Dermis blood vessel endothelial cell (primary cell): ENCODE measurements around the gene VEPH1. TPM values are rescaled to one million over a fixed set of nuclear protein-coding genes. Genes with fewer than 3 reads are reported as not detected.

Source experiments
- DNase-seq: peaks from one replicate; pipeline ENCODE4 v3.0.0; 2010
- total RNA-seq: library from RNA; depleted of rRNA; stranded (reverse); fragments of >200 nt; gene quantifications from 2 replicates; pipeline ENCODE4 v1.2.3, GENCODE V29; 2014

VEPH1 gene
- total RNA-seq, 1 donor from 2014 or later, result 8.2 TPM

DNA sequence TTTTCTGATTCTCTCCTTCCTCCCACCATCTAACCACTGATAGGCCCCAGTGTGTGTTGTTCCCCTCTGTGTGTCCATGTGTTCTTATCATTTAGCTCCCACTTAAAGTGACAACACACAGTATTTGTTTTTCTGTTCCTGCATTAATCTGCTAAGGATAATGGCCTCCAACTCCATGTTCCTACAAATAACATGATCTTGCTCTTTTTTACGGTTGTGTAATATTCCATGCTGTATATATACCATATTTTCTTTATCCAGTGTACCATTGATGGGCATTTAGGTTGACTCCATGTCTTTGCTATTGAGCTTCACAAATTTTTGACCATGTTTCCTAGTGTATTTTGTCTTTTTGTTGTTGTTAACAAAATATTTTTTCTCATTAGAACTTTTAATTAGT, 30.6 kb downstream of the VEPH1 start:
- DNase-seq, result no peak

DNA sequence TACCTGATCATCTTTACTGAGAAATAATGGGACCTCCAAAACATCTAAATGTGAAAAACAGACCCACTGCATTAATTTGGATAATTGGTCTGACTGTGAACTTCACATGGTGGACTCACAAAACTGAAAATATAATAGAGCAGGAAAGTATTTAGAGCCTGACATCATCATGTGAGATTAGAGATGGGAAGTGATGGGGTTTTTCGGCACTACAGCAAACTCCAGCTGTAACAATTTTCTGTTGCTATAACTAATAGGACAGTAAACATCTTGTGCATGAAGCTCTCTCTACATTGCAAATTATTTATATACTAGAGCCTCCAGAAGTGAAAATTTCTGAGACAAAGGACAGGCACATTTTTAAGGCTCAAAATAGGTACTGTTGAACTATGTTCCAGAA, 32.2 kb downstream of the VEPH1 start:
- DNase-seq, result no peak

DNA sequence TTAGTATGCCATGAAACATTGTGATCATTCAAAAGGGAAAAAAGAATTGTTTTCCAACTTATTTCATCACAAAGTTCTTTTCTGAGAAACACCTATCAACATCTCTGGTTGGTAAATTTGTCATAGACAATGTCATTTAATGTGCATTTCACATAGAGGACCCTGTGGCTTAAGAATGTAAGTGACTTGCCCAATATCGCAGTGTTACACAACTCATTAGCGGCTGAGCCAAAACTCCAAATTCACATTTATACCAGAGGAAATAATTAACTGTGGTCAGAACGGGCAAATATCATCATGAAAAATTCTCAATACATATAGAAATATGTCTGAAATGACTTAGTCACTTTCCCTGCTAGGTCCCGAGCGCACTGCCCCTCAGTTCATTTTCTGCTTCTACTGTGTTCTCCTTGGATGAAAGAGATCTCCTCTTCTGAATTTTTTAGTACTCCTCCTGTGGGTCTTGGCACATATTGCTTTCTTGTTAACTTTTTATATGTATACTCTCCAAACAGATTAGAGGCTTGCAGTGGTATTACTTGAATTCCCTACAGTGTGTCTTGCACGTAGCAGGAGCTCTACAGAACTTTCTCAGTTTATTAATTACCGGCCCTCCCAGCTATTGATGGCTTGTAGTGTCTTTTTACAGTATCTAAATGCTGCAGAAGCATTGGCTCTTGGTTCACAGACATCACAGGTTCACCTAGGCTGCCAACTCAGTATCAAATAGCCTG, 33.5 kb downstream of the VEPH1 start:
- DNase-seq, result no peak

DNA sequence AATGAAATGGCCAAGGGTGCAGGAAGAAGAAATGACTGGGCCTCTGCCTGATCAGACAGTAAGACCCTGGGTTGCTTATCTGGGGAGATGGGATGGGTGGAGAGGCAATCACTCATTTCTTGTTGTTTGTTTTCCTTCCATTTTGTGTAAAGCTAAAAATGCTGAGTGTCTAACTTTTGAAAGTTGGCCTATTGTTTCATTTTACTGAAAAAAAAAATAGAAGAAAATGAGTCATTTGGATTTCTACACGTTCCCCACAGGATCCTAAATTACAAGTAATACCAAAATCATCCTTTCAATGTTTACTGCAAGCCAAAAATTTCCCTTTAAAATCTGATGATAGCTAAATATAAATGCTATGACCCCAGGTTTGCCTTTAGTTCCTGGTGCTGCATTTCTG, 36.0 kb downstream of the VEPH1 start:
- DNase-seq, result peak; percentile 47

DNA sequence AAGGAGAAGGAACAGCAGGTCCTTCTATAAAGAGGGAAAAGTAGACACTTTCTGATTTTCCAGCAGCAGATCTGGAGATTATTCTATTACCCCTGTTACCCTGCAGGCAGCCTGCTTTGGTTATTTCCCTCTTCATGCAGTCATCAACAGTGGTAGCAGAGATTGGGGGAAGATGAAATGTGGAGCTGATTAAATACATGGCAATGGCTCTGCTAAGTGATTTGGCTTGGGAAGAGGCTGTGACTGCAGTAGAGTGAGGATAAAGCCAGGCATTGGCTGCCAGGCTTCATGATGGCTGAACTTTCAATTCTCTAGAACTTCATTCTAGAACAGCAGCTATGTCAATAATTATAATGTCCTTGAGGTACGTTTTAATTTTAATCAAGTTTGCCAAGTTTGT, 37.5 kb downstream of the VEPH1 start:
- no peak for DNase-seq

DNA sequence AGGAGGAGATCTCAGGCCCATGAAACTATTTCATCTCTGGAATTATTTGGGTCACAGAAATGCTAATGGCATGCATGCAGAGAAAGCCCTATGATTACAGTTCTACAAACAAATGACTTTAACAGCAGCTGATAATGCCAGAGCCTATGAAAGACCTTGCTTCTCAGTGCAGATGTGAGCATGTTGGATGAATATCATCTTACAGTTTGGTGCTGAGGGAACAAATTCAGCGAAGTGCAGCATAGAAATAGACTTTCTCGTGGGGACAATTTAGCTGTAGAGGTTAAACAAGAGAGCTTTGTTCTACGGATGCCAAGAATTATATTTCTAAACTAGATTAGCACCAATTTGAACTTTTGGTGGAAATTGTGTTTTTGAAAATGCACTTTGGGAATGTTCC, 38.9 kb downstream of the VEPH1 start:
- no peak for DNase-seq

DNA sequence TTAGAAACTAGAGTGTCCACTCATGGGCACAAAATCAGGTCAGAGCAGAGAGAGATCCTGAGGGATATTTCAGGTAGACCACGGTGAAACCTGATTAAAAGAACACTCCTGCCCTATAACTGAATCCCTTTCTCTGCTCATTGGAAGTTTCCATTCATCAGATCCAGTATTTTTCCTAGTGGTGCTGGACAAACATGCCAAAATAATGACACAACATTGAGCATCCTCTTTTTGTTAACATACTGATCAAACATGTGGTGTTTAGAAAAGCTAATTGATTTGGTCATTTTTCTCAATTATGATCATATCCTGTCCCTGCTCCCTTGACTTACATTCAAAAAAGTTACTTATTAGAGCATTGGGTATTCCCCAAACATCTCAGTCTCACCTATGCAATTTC, 39.4 kb downstream of the VEPH1 start:
- no peak for DNase-seq

DNA sequence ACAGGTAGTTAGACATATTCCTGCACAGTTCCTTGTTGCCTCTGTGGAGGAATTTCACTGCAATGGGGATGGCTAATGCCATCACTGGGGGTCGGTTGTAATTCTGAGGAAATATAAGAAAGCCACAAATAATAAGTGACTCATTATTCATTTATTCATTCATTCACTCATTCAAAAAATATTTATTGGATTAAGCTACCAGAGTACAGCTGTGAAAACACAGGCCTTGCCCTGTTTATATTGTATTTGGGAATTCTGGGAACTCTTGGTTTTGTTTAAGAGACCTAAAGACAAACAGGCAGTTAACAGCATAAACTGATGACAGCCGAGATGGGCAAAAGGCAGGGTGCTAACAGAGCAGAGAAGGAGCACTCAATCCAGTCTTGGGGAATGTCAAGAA, 43.0 kb downstream of the VEPH1 start:
- DNase-seq, result peak; percentile 54

DNA sequence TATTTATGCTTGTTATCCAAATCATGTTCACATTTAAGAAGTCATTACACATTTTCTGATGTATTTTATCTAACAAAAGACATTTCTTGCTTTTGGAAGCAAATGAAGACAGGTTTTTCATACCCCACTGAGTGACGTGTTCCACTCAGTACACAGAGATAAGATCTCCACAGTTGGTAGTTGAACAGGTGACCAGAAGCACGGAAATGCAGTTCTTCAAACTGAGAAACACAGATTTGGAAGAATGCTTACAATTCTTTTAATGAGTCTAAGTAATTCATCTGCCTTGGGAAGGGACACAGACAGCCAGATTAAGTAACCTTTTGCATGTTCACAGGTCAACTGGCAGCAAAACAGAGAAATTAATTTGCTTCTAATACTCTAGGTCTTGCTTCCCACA, 43.5 kb downstream of the VEPH1 start:
- DNase-seq, result no peak

DNA sequence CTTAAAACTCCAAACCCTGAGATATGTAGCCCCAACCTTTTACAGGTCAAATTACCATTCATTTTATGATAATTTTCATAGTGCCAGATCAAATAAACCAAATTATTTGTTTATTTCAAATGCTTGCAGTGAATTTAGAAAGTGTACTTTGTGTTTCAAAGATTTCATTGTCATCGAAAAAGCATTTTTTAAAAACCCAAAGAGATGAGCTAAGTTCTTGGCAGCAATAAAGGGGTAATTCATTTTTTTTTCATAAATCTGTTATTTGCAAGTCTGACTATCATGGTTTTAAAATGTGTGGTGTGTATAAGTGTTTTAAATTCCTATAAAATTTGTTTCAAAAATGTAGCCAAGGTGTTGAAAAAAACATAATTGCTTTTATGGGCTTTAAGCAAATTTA, 49.4 kb downstream of the VEPH1 start:
- DNase-seq, result no peak

DNA sequence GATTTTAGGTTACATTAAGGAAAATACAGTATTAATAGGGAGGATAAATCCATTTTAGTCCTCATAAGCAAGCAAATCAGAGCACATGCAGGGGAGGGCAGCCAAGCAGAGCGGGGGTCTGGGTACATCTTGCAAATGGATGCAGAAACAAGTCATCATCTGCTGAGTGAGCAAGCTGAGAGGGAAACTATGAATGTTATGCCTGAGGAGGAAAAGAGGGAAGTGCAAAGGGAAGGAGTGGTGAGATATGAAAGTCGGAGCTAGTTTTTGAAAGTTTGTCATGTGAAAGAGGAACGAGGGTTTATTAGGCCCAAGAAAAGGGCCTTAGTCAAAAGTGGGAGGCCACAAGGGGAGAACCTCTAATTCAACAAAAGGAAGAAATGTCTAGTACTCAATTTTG, 51.1 kb downstream of the VEPH1 start:
- DNase-seq, result no peak

DNA sequence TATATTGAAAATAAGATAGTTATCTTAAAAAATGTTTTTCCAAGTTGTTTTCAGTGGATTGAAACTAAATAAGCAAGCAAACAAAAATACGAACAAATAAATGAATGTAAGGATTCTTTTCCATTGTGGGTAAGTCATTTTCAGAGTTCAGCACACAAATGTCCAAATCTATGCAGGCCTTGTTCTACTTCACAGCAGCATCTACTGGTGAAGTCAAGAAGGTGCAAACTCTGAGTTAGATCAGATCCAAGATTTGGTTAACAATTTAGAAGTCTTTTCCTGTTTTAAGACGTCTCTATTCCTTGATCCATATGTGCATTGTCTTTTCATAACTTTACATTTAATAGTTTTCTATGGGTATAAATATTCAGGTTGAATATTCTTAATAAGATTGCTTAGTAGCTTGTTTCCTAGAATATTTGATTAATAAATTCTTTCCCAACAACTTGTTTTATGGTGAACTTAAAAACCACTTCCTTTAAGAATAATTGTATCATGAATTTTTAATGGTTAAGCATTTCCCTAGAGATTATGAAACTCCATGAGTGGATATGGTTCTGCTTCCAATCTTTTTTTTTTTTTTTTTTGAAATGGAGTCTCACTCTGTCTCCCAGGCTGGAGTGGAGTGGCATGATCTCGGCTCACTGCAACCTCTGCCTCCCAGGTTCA, 56.1 kb downstream of the VEPH1 start:
- DNase-seq, result peak; percentile 79

DNA sequence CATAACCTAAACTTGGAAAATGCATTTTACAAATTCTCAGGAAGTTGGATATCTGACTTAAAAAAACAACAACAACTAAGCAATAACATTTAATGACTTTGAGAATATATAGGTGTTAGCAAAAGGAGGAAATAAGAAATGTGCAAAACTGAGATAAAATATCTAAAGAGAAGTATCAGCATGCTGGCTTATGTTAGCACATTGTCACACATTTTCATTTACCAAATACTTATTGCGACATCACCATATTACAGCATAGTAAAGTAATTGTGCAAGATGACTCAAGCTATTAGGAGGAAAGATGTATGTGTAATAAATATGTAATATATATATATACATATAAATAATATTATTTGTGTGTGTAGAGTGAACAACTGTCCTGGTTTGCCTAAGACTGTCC, 57.4 kb downstream of the VEPH1 start:
- peak; percentile 29 for DNase-seq

DNA sequence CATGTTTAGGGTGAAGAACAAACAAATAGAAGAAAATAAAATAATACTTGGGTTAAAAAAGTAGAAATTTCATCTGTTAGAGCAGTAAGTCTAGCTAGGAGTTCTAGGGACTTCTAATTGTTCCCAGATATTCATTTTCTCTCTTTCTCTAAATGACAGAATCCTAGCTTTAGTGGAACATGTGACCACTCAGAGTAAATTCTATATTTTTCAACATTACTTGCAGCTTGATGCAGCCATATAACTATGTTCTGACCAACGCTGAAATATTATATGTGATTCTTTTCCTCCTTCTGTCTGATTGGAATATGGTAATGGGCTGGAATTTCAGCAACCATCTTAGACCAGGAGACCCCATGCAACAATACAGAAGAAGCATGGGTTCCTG, 58.4 kb downstream of the VEPH1 start:
- DNase-seq, result no peak

DNA sequence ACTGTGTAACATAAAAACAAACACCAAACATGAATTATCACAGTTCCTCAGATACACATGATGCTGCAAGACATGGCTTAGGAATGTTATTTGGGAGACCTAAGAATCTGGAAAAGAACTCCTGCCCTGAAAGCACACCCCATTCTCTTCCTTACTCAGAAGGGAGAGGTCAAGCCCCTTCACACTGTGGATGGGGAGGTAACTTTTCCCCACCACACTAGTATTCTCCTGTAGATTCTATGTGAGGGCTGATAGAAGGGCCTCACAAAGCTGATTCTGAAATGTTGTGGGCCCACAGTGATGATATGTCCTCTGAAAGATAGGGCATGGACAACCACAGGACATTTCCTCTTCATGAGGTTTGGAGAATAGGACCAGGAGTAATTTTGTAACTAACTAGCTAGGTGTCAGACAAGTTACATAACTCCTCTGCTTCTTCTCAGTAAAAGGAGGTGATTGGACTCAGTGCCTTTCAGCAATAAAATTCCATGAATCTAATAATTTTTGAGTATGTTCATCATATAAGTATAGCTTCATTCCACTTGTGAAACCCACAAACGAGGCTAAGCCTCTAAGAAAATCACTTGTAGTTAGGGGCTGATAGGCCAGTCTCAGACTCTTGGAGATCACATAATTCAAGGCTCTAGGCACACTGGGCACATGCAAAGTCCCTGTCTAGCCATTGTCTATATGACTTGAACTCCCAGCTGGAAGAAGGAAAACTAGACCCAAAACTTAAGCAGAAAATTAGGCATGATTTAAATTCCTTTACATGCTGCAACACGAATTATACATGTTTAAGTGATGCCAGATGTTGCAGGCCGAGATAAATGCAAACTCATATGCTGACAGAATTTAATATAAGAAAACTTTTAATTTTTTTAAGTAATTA, 59.1 kb downstream of the VEPH1 start:
- DNase-seq, result peak; percentile 26

DNA sequence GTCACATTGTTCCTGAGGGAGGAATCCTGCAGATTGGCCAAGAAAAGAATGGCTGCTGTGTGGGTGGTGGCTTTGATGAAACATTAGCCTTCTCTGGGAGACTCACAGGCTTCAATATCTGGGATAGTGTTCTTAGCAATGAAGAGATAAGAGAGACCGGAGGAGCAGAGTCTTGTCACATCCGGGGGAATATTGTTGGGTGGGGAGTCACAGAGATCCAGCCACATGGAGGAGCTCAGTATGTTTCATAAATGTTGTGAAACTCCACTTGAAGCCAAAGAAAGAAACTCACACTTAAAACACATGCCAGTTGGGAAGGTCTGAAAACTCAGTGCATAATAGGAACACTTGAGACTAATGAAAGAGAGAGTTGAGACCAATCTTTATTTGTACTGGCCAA, 60.5 kb downstream of the VEPH1 start:
- peak; percentile 34 for DNase-seq

DNA sequence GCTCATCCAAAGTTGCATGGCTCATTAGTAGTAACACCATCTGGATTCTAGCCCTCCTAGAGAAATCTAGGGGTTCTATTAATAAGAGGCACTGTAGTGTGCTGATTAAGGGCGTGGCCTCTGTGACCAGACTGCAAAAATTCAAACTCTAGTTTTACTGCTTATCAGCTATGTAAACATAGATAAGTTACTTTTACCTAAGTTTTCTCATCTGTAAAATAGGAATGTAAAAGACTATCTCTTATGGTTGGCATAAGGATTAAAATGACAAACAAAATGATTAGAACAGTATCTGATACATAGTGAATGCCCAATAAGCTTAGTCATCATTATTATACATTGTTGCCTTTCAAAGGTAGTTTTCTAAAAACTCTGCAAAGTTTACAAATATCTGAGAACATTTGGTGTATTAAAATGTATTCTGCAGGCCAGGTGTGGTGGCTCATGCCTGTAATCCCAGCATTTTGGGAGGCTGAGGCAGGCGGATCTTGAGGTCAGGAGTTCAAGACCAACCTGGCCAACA, 62.1 kb downstream of the VEPH1 start:
- DNase-seq, result no peak

DNA sequence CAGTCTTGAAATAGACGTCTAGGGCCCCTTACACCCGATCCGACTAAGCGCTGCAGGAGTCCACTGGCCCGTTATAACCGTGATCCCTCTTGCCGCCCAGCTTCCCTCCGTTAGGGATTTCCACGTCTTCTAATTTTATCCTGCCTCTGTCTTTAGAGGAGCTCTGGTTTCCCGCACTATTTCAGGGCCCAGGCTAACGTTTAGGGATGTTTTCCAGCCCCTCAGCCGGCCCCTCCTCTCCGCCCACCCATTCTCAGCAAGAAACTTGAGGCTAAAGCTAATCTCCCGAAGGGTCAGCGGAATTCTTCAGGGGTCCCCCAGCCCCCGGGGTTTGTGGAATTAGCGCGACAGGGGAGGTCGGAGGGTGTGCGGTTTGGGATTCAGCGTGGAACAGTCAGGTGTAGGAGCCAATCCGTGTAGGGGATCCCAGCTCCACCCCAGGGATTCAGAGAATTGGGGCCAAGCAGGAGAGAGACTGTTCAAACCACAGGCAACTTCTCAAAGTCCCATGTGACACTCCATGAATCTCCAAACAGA, 65.0 kb downstream of the VEPH1 start:
- DNase-seq, result peak; percentile 60

DNA sequence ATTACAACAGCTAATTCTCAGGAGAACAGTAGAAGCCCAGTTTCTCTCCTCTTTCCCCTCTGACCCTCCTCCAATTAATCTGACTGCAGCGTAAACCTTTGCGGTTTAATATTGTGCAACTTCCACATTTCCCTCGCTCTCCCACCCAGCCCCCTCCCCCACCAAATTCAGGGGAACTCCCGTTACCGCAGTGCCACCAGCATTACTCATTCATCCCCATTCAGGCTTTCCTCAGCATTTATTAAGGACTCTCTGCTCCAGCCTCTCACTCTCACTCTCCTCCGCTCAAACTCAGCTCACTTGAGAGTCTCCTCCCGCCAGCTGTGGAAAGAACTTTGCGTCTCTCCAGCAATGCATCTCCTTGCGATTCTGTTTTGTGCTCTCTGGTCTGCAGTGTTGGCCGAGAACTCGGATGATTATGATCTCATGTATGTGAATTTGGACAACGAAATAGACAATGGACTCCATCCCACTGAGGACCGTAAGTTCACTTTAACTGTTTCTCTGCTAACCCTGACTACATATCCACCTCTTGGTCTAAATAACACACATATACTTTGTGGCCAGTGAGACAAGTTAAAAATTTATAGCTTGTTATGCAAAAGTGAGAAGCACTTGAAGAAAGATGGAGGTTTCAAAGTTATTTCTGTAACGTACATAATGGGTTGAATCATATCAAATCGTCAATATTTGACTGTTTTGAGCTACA, 66.5 kb downstream of the VEPH1 start, which contains the start of gene PTX3:
Gene PTX3 (plus strand): TSS at position 268 of the 709 bp plus-strand sequence. CDS start 84 bp downstream, at position 352.
- DNase-seq, result peak; percentile 82

DNA sequence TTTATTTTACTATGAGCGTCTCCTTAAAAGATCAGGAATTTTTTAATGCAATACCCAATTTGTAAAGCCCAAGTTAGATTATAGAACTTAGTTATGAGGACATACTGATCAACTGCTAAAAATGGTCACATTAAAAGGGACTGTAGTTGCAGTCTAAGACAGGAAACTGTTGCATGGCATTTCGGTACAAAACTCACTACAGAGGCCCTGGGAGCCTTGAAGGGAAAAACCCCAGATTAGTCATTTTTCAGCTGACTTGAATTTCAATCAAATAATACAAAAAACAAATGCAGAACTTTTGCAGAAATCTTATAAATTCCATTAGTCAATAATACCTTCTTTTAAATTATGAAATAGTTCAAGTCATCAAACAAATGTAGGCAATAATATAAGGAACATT, 73.5 kb downstream of the VEPH1 start:
- peak; percentile 74 for DNase-seq

DNA sequence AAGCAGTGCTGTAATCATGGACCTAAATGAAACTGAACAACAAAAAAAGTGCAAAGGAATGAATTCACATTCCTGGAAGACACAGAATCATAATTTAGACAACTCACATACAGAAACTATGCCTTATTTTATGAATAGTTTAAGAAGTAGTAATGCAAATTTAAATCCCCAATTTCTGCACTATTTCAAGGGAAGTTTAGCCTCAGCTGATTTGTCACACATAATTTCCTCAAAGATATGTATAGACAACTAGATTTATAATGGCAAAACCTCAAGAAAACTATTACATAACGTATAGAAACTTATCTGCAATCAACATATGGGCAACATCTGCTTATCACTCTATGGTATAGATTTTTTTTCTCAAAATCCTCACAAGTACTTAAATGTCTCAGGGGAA, 74.4 kb downstream of the VEPH1 start:
- DNase-seq, result no peak

DNA sequence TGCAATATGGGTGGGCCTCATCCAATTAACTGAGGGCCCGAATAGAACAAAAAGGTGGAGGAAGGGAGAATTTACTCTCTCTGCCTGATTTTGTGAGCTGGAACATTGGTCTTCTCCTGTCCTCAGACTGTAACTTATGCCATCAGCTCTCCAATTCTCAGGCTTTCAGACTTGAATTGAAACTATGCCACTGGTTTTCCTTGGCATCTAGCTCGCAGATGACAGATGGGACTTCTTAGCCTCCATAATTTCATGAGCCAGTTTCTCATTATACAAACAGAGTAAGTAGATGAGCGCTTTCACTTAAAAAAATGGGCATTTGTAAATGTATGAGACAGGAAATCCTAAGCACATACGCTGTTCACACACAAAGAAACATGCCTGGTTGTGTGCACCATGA, 75.3 kb downstream of the VEPH1 start:
- no peak for DNase-seq
